Kidney capillary endothelial cell (primary cell): ENCODE data around the gene SFMBT1.

Experiments
- DNase-seq: peaks from one replicate; pipeline ENCODE4 v3.0.0-alpha.2; 2018; ENCODE audit warnings: low spot score

Gene SFMBT1

DNA sequence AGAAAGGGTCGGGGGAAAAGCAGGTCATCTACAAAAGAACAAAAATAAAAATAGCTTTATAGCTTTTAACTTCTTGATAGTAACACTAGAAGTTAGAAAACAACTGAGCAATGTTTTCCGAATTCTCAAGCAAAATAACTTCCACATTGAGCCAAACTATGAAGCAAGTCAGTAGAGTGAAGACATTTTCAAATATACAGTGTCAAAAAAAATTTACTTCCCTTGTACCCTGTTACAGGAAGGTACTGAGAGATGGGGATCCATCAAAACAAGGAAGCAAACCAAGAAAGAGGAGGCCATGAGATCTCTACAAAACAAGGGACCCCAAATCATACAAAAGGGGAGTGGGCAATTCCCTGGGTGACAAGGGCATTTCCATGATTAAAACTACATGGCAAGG is 121.9 kb downstream of the SFMBT1 start:
- DNase-seq, result no peak

- DNase-seq, result no peak
Measured at GRCh38 chr3:52920841-52921240, 125.0 kb downstream of the SFMBT1 start.

GRCh38 chr3:52917044-52917443 is 128.8 kb downstream of the SFMBT1 start:
- no peak for DNase-seq

DNA sequence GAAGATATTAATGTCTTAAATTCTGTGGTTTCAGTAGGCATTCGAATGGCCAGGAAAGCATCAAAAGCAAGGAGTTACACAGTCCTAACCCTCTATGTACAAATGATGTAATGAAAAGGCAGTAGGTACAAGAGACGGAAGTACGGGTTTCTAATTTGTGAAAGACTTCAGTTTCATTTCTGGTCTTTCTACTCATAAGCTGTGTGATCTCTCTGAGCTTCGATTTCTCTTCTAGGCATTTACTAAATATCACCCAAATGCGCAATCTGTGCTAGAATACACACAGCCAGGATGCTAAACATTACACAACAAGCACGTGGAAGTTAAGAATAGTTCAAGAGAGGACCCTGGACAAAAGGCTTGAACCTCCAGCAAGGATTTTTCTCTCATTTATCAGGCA is 130.6 kb downstream of the SFMBT1 start:
- DNase-seq, result no peak

GRCh38 chr3:52912885-52913731 is 132.8 kb downstream of the SFMBT1 start:
- no peak for DNase-seq

- no peak for DNase-seq
Measured at GRCh38 chr3:52910823-52911222, 135.1 kb downstream of the SFMBT1 start.

DNA sequence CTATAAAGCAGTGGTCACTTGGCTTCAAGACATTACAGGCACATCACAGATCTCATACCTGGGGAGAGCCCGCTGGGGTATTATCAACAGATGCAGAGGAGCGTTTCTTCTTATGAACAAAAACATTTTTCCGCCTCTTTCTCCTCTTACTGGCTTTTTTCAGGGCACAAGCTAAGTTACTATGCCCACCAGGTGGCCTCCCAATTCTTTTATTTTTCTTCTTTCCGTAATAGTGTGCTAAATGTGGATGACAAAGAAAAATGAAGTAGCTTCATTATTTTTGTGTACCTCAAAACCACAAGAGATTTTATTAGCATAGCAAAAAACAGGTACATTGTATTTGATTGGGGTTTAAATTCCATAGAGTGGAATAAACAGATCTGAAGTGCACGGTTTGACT is 138.4 kb downstream of the SFMBT1 start:
- DNase-seq, result no peak

- DNase-seq, result no peak
Measured at GRCh38 chr3:52904552-52904951, 141.3 kb downstream of the SFMBT1 start.

DNA sequence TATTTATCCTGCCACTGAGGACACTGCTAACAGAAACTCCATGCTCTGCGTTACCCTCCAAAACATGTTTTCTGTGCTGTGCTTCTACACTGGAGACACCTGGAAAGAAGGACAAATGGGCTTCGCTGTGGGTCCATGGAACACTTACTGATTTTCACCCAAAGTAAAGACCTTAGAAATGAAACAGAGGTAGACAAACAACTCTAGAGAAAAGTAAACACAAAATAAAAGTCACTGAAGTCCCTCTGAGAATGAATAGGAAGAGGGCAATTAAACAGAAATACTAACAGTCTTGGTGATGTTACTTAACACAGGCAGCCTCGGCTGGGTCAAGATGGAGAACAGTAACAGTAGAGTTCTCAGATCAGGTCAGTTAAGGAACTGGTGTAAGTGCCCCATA is 141.9 kb downstream of the SFMBT1 start:
- DNase-seq, result no peak

- peak; percentile 63 for DNase-seq
Measured at GRCh38 chr3:52897130-52898122, 148.4 kb downstream of the SFMBT1 start, which contains the start of gene STIMATE. TSS of gene STIMATE (minus strand) at chr3:52897548. CDS start at chr3:52897450, 98 bp downstream.

GRCh38 chr3:52896613-52897012 is 149.3 kb downstream of the SFMBT1 start:
- no peak for DNase-seq

DNA sequence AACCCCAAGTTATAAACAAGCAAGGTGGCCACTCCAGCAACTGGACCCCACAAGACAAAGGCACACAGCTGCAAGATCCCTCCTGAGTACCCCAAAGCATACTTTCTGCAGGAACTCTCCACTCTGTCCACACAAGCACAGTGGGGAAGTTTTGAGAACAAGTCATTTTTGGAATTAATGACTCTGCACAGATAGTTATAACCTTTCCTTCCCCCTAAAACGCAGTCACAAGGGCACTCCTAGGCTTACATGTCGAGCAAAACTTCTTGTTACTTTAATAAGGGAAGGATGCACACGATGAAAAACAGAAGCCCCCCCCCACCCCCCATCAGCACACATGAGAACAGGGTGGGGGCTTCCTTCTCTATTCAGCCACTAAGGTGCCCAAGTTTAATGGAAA is 149.7 kb downstream of the SFMBT1 start:
- DNase-seq, result no peak

GRCh38 chr3:52895418-52895817 is 150.5 kb downstream of the SFMBT1 start:
- no peak for DNase-seq

DNA sequence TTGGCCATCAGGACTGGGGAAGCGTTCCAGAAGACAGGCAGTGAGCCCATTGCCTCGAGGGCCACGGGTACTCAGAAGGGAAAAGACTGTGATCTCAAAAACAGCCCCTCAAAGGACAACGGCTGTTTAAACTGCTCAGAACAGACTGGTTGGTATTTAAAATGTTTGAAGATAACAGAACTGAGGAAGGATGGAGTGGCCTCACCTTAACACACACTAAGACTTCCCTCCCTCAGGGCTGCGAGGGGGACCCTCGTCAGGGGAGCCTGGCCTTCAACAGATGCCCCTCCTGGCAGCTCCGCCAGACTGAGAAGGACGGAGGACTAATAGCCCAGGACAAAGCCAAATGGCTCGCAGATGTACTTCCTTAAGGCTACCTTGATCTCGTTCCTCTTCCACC is 151.1 kb downstream of the SFMBT1 start:
- no peak for DNase-seq

DNA sequence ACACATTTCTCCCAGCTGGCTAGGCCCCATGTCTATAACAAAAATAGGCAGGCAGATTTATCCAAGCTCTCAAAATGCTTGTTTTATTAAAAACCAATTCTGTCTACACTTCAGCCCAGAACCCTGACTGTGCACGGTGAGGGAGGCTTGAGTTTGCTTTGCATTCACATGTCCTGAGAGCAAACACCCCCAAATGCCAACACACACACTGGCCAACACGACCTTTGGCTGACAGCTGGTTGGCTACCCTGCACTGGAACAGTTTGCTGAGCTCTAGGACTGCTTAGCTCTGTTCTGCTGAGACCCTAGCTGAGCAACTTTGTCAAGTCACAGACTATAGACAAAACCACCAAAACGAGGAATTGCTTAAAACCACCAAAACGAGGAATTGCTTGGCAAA is 152.2 kb downstream of the SFMBT1 start:
- no peak for DNase-seq

DNA sequence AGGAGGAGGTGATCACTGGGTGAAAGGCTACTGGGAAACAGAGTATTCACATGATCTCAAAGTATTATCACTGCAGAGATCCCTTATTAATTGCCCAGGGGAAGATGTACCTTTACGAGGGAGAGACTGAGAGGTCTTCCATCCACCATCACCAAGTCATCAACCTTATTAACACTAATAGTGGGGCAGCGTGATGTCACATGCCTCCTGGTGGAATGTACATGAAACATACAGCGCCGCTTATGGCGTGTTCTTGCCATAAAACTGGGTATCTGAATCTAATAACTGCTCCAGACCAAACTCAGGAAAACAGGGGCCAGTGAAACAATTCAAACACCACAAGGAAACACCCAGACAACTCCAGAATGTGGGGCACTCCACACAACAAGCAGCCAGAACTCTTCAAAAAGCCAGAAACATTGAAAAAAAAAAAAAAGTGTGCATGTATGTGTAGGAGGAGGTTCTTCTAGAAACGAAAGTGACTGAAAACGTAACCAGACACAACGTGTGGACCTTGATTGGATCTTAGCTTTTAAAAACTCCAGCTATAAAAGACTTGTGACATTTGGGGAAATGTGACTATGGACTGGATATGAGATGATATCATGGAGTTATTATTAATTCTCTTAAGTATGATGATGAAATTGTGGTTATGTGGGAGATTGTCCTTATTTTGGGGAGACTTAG is 153.1 kb downstream of the SFMBT1 start:
- DNase-seq, result no peak

DNA sequence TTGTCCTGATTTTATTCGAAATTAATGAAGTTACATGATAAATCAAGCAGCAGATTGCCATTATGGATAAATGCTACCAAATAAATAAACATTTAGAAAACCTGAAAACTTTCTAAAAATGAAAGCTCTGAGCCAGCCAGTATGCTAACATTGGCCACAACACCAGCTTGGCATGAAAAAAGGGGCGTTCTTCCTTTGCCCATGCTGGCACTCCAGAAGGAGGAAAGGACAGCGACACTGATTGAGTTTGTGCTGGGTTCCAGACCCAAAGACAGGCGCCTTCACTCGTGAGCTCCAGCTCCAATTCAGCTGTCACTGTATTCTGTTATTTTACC is 153.6 kb downstream of the SFMBT1 start:
- DNase-seq, result no peak

GRCh38 chr3:52891615-52892081 is 154.2 kb downstream of the SFMBT1 start:
- no peak for DNase-seq

DNA sequence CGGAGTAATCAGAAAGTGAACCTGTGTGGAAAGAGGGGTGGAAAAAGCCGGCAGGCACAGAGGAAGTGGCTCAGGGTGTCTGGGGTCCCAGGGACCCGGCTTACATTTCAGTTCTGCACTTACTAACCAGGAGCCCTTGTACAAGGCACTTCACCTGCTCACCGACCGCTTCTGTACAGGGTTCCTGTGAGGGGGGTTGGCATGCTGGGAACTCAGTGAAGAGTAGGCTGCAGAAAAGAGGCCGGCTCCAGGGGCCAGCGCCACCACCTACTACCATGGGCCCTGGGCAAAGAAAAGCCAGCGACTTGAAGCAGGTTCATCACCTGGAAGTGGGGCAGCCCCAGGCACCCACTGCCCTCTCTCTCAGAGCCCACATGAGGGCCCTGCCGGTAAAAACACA is 154.7 kb downstream of the SFMBT1 start:
- no peak for DNase-seq

- DNase-seq, result peak; percentile 14
Measured at GRCh38 chr3:52890735-52891134, 155.1 kb downstream of the SFMBT1 start.

GRCh38 chr3:52889901-52890300 is 156.0 kb downstream of the SFMBT1 start:
- DNase-seq, result no peak

DNA sequence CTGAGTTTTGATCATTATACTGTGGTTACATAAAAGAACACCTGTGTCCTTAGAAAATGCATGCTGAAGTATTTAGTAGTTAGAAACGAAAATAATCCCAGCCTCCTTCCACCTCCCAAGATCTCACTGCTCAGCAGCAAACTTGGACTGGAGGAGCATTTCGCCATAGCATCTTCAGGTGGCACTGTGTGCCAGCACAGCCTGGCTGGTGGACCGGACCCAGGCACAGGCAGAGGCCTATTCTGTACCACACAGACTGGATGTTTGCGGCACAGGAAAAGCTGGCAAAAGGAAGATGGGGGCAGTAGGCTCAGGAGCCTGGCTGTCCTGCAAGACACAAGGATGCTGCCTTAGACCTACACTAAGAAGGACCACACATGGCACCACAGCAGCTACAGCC is 158.7 kb downstream of the SFMBT1 start:
- no peak for DNase-seq
